Dendritic cell treated with granulocyte-macrophage colony-stimulating factor and Interleukin-4, amounts not matched to agents 40 ng/mL and 50 ng/mL, for 4 days (primary cell): ENCODE measurements around the gene MAD1L1.
A peak's percentile ranks its signal among the peaks of the same experiment; 100 is the strongest.

ENCODE experiments used
- H3K27ac Mint-ChIP-seq: one replicate; pipeline ENCODE4 v1.8.0; 2022; ENCODE audit warnings: mild to moderate bottlenecking, mixed read lengths
- H3K27me3 Mint-ChIP-seq: one replicate; pipeline ENCODE4 v1.8.0; 2022; ENCODE audit warnings: mild to moderate bottlenecking, mixed read lengths
- H3K36me3 Mint-ChIP-seq: one replicate; pipeline ENCODE4 v1.8.0; 2022; ENCODE audit warnings: low read depth, mixed read lengths
- H3K4me1 Mint-ChIP-seq: one replicate; pipeline ENCODE4 v1.8.0; 2022; ENCODE audit warnings: low read depth, mixed read lengths
- H3K4me3 Mint-ChIP-seq: one replicate; pipeline ENCODE4 v1.8.0; 2022; ENCODE audit warnings: mild to moderate bottlenecking, moderate library complexity, mixed read lengths
- H3K9me3 Mint-ChIP-seq: one replicate; pipeline ENCODE4 v1.8.0; 2022; ENCODE audit warnings: mixed read lengths
- intact Hi-C: fragments of 100-400 bp; cut with micrococcal nuclease; formaldehyde crosslinking; loops from one replicate; pipeline ENCODE4 v1.15.0; 2022

The MAD1L1 gene

GRCh38 chr7:1952169-1952760 is 280.5 kb downstream of the MAD1L1 start:
- peak overlapping the region; percentile 77 for H3K27ac Mint-ChIP-seq
- H3K27me3 Mint-ChIP-seq = no peaks in the 10 kb centered on the region
- H3K4me1 Mint-ChIP-seq = peaks cover 40% of the 10 kb centered on the region
- H3K4me3 Mint-ChIP-seq = no peak overlapping the region
- no peaks in the 10 kb centered on the region for H3K9me3 Mint-ChIP-seq
- intact Hi-C loops = no loop called here
- H3K36me3 Mint-ChIP-seq = peaks cover 49% of the 10 kb centered on the region

- Mint-ChIP-seq H3K27ac (peak overlapping the region; percentile 77), H3K4me1 (peaks cover 47% of the 10 kb centered on the region), H3K36me3 (peaks cover 49% of the 10 kb centered on the region), H3K27me3 (no peaks in the 10 kb centered on the region), H3K4me3 (no peak overlapping the region), H3K9me3 (no peaks in the 10 kb centered on the region)
- intact Hi-C loops = no loop called here
These were observed 281.1 kb downstream of the MAD1L1 start for GRCh38 chr7:1951600-1951999.

- peak overlapping the region; percentile 32 for H3K4me3 Mint-ChIP-seq
- H3K27me3 Mint-ChIP-seq = no peaks in the 10 kb centered on the region
- intact Hi-C loops = no loop called here
These were observed 281.6 kb downstream of the MAD1L1 start for GRCh38 chr7:1951159-1951536.

GRCh38 chr7:1950452-1951158 is 282.1 kb downstream of the MAD1L1 start:
- Mint-ChIP-seq H3K4me3 (peak overlapping the region; percentile 32), H3K36me3 (peaks cover 50% of the 10 kb centered on the region), H3K9me3 (no peaks in the 10 kb centered on the region), H3K27ac (peak overlapping the region; percentile 77), H3K27me3 (no peaks in the 10 kb centered on the region), H3K4me1 (peaks cover 57% of the 10 kb centered on the region)
- intact Hi-C loops = no loop called here

More at GRCh38 chr7:1951159-1951536, 281.6 kb downstream of the MAD1L1 start:
- Mint-ChIP-seq H3K4me1 (peaks cover 51% of the 10 kb centered on the region), H3K36me3 (peaks cover 49% of the 10 kb centered on the region), H3K27ac (peak overlapping the region; percentile 77), H3K9me3 (no peaks in the 10 kb centered on the region)

- peaks cover 55% of the 10 kb centered on the region for H3K36me3 Mint-ChIP-seq
- no peaks in the 10 kb centered on the region for H3K9me3 Mint-ChIP-seq
- no peak overlapping the region for H3K4me3 Mint-ChIP-seq
- intact Hi-C loops = no loop called here
- peak overlapping the region; percentile 77 for H3K27ac Mint-ChIP-seq
- H3K27me3 Mint-ChIP-seq = no peaks in the 10 kb centered on the region
- peaks cover 62% of the 10 kb centered on the region for H3K4me1 Mint-ChIP-seq
These were observed 282.7 kb downstream of the MAD1L1 start for GRCh38 chr7:1950066-1950451.

- Mint-ChIP-seq H3K27me3 (no peaks in the 10 kb centered on the region), H3K9me3 (no peaks in the 10 kb centered on the region), H3K36me3 (peaks cover 58% of the 10 kb centered on the region), H3K27ac (peak overlapping the region; percentile 77), H3K4me3 (peak overlapping the region; percentile 24), H3K4me1 (peaks cover 66% of the 10 kb centered on the region)
- intact Hi-C loops = no loop called here
These were observed 283.1 kb downstream of the MAD1L1 start for GRCh38 chr7:1949681-1950055.

- Mint-ChIP-seq H3K4me1 (peaks cover 72% of the 10 kb centered on the region), H3K4me3 (peak overlapping the region; percentile 24), H3K9me3 (no peaks in the 10 kb centered on the region), H3K27me3 (no peaks in the 10 kb centered on the region), H3K27ac (peak overlapping the region; percentile 77), H3K36me3 (peaks cover 58% of the 10 kb centered on the region)
- intact Hi-C loops = no loop called here
These were observed 283.7 kb downstream of the MAD1L1 start for GRCh38 chr7:1948887-1949680.

- Mint-ChIP-seq H3K9me3 (no peaks in the 10 kb centered on the region), H3K27ac (peak overlapping the region; percentile 77), H3K4me1 (peaks cover 79% of the 10 kb centered on the region), H3K27me3 (no peaks in the 10 kb centered on the region), H3K4me3 (no peak overlapping the region), H3K36me3 (peaks cover 55% of the 10 kb centered on the region)
- intact Hi-C loops = no loop called here
These were observed 284.4 kb downstream of the MAD1L1 start for GRCh38 chr7:1948301-1948796.

- Mint-ChIP-seq H3K27me3 (no peaks in the 10 kb centered on the region), H3K9me3 (no peaks in the 10 kb centered on the region), H3K36me3 (peaks cover 49% of the 10 kb centered on the region), H3K4me1 (peaks cover 86% of the 10 kb centered on the region), H3K27ac (no peak overlapping the region), H3K4me3 (no peak overlapping the region)
- intact Hi-C loops = no loop called here
These were observed 285.0 kb downstream of the MAD1L1 start for GRCh38 chr7:1947586-1948217.

GRCh38 chr7:1946773-1947450 is 285.8 kb downstream of the MAD1L1 start:
- no peak overlapping the region for H3K4me3 Mint-ChIP-seq
- H3K27ac Mint-ChIP-seq = no peak overlapping the region
- no peaks in the 10 kb centered on the region for H3K27me3 Mint-ChIP-seq
- peaks cover 92% of the 10 kb centered on the region for H3K4me1 Mint-ChIP-seq
- no peaks in the 10 kb centered on the region for H3K9me3 Mint-ChIP-seq
- H3K36me3 Mint-ChIP-seq = peaks cover 41% of the 10 kb centered on the region
- intact Hi-C loops = no loop called here

GRCh38 chr7:1946025-1946772 is 286.5 kb downstream of the MAD1L1 start:
- Mint-ChIP-seq H3K36me3 (peaks cover 37% of the 10 kb centered on the region), H3K9me3 (no peaks in the 10 kb centered on the region), H3K4me3 (no peak overlapping the region), H3K27me3 (no peaks in the 10 kb centered on the region), H3K4me1 (peaks cover 92% of the 10 kb centered on the region), H3K27ac (peak overlapping the region; percentile 31)
- intact Hi-C loops = no loop called here

- H3K4me3 Mint-ChIP-seq = peak overlapping the region; percentile 28
- intact Hi-C loops = no loop called here
- no peaks in the 10 kb centered on the region for H3K27me3 Mint-ChIP-seq
- peak overlapping the region; percentile 31 for H3K27ac Mint-ChIP-seq
- no peaks in the 10 kb centered on the region for H3K9me3 Mint-ChIP-seq
- H3K36me3 Mint-ChIP-seq = peaks cover 37% of the 10 kb centered on the region
- H3K4me1 Mint-ChIP-seq = peaks cover 92% of the 10 kb centered on the region
These were observed 287.2 kb downstream of the MAD1L1 start for GRCh38 chr7:1945558-1945957.
